DMS 273 (cell line): Measurements from ENCODE around the gene GRID2IP.
"Not testable (repeated sequence)": the region's sequence is repeated elsewhere in the genome, so short reads cannot be mapped to it uniquely, and the experiment has no call there.

Source experiments
- DNase-seq: peaks from one replicate; lab custom pipeline; 2025; ENCODE audit not compliant: unreplicated experiment; lab: John Stamatoyannopoulos, UW

The GRID2IP gene

DNA sequence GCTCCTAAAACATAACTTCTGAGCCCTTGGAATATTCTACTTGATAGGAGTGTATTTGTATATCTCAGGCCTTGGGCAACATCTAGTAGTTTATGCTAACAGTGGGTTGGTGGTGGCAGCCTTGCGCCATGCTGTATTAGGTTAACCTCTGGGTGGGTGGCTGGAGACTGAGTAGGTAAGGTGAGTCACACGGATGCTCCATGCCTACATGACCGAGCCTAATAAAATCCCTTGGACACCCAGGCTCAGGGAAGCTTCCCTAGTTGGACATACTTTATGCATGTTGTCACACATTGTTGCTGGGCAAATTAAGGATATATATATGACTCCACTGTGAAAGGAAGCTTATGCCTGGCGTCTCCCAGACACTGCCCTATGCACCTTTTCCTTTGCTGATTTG, 97.5 kb downstream of the GRID2IP start:
- DNase-seq, result no peak

GRCh38 chr7:6451224-6451705, 100.0 kb downstream of the GRID2IP start:
- no peak for DNase-seq

DNA sequence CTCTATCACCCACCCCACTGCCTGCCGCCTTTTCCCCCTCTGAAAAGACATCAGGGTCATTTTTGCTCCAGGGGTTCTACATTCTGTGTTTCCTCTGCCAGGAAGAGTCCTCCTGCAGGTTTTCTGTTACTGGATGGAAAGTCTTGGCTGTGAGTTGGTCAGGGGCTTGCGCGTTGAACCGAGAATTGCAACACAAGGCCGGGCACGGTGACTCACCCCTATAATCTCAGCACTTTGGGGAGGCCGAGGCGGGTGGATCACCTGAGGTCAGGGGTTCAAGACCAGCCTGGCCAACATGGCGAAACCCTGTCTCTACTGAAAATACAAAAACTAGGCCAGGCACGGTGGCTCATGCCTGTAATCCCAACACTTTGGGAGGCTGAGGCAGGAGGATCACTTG, 100.7 kb downstream of the GRID2IP start:
- not testable (repeated sequence) for DNase-seq

DNA sequence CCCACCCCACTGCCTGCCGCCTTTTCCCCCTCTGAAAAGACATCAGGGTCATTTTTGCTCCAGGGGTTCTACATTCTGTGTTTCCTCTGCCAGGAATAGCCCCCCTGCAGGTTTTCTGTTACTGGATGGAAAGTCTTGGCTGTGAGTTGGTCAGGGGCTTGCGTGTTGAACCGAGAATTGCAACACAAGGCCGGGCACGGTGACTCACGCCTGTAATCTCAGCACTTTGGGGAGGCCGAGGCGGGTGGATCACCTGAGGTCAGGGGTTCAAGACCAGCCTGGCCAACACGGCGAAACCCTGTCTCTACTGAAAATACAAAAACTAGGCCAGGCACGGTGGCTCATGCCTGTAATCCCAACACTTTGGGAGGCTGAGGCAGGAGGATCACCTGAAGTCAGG, 101.4 kb downstream of the GRID2IP start:
- not testable (repeated sequence) for DNase-seq

DNA sequence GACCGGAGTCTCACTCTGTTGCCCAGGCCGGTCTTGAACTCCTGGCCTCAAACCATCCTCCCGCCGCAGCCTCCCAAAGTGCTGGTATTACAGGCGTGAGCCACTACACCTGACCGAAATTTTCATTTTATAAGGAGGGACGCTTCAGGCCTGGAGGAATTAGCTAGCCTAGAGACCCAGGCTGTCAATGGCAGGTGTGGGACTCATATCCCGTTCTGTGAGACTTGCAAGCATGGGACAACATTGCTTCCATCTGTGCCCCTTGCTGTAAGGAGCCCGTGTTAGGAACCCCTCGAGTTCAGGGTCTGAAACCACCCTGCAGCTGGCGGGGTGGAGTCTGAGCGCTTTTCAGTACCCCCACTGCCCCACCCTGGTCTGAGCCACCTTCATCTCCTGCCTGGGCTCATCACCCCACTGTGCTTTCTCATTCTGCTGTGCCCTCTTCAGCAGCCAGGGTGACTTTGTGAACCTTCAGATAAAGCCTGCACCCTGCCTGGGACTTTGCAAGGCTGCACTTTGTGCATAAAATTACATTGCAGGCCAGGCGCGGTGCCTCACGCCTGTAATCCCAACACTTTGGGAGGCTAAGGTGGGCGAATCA, 102.2 kb downstream of the GRID2IP start:
- DNase-seq, result peak; percentile 42

DNA sequence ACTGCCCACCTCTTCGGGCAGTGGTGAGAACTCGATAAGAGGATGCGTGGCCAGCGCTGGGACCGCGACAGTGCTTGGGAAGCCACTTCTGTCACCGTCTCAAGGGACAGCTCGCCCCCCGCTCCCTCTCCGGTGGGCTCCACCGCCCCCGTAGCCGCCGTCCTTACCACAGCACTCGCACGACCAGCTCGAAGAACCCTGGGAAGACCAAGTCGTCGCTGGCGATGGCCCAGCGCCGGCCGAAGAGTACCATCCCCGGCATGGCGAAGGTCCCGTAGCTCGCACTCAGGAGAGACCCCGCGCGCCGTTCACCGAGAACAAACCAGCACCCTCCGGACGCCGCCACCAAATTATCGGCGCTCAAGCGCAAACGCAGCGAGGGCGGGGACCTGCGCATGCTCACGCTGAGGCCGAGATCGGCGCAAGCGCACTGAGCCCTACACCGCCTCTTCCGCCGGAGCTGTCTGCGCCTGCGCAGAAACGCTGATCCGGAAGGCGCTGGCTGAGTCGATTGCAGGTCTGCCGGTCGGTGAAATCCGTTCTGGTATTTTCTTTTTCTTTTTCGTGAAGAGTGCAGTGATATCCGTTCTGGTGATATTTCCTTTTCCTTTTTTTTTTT, 103.6 kb downstream of the GRID2IP start, which contains the start of gene DAGLB:
DAGLB (minus strand) TSS at position 374 of the 619 bp plus-strand sequence; CDS start at position 262, 112 bp downstream.
- peak; percentile 99 for DNase-seq
